Measurements from ENCODE around the gene GRM7.

GRCh38 chr3:6965881-6966280, 105.0 kb downstream of the GRM7 start:
- TF ChIP-seq POLR2A (IDR thresholded peaks at IDR 0.05) (no peak), CTCF (IDR thresholded peaks at IDR 0.05) (no peak)
